Esophagus muscularis mucosa (tissue), 3 donors: Measurements from ENCODE around the gene ITPR2.

Experiments used
- POLR2A ChIP-seq: fragments of 450-650 bp; IDR thresholded peaks from one replicate; pipeline ENCODE4 v1.6.1; 2017; ENCODE audit warnings: antibody characterized with exemption, moderate library complexity, mild to moderate bottlenecking, low read depth
- POLR2AphosphoS5 ChIP-seq, 2 donors: sonication (generic); formaldehyde crosslinking; IDR thresholded peaks; one replicate each; pipeline ENCODE4 v1.6.1; 2017; ENCODE audit warnings: antibody characterized with exemption in 2 of 2
- TF ChIP-seq, protein P1 (sequence below), 3 experiments: fragments of 200-600 bp in 2 of 3; fragments of 450-650 bp in 1 of 3; sonication (generic) in 2 of 3; IDR thresholded peaks; one replicate each; pipeline ENCODE4 v1.5.1; 2017 to 2019; ENCODE audit warnings: antibody characterized with exemption in 3 of 3, mild to moderate bottlenecking in 2 of 3, moderate library complexity in 1 of 3

DNA sequence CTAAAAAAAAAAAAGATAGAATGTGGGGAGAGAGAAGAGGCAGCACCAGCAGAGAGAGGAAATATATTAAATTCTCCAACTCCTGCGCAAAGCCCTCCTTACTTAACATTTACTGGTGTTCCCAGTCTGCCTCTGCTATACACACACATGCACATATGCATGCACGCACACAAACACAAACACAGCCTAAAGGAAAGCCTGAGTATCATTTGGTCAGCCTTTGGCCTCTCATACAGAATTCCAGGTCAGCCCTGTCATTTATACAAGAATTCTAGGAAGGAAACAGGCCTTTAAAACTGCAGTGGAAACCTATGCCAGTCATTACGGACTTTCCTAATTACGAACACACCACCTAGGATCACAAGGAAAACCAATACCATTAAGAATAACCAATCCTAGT, 269.4 kb downstream of the ITPR2 start:
- TF ChIP-seq, protein P1, sequence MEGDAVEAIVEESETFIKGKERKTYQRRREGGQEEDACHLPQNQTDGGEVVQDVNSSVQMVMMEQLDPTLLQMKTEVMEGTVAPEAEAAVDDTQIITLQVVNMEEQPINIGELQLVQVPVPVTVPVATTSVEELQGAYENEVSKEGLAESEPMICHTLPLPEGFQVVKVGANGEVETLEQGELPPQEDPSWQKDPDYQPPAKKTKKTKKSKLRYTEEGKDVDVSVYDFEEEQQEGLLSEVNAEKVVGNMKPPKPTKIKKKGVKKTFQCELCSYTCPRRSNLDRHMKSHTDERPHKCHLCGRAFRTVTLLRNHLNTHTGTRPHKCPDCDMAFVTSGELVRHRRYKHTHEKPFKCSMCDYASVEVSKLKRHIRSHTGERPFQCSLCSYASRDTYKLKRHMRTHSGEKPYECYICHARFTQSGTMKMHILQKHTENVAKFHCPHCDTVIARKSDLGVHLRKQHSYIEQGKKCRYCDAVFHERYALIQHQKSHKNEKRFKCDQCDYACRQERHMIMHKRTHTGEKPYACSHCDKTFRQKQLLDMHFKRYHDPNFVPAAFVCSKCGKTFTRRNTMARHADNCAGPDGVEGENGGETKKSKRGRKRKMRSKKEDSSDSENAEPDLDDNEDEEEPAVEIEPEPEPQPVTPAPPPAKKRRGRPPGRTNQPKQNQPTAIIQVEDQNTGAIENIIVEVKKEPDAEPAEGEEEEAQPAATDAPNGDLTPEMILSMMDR (IDR thresholded peaks at IDR 0.05): no peak
- TF ChIP-seq POLR2A: no peak
- TF ChIP-seq POLR2AphosphoS5 (IDR thresholded peaks at IDR 0.05): no peak
